Measurements from ENCODE around the gene SMIM1. TPM values are rescaled to one million over a fixed set of nuclear protein-coding genes. Genes with fewer than 3 reads are reported as not detected.

SMIM1 gene
- total and polyA plus RNA-seq, 2 donors (not counting 3 experiments of a cell fraction or from before 2014, with no cell fraction given), result 1.4 to 2.9 TPM

DNA sequence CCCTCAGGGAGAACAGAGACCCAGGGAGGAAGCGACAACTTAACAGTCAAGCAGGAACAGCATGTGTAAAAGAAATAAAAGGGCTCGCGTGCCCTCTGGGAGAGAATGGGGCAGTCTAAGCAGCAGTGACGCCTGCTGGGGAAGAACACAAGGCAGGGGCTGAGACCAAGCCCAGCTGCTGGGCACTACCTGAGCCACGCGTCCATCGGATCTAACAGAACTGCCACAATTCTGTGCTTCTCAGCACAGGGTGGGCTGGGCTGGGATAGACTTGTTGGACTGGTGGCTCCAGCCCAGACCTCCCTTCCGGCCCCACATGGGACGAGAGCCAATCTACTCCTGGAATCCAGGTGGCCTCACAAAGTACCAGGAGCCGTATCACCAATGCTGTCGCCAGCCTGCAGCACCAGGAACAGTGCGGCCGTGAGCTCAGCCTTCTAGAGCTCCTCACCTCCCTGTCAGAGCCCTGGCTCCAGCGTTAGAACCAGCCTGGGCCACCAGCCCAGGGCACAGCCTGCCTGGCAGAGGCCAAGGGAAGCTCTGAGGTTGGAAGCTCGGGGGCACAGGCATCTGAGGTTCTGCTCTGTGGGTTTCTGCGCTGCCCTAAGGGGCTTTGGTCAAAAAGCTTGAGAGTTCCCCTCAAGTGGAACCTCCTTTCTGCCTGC is 16.3 kb downstream of the SMIM1 start:
- H3K4me2 ChIP-seq (ENCODE audit: insufficient read depth, low read length), result no peak overlapping the region
- no peak for TF ChIP-seq POLR2AphosphoS5 (IDR thresholded peaks at IDR 0.05; ENCODE audit: insufficient read depth, low read depth, low read length)
- no peak for TF ChIP-seq FOS (IDR thresholded peaks at IDR 0.05; ENCODE audit: borderline replicate concordance, insufficient read depth, low read length)
- TF ChIP-seq EZH2 (IDR thresholded peaks at IDR 0.05; ENCODE audit: borderline replicate concordance, low read depth, low read length, severe bottlenecking), result no peak
- TF ChIP-seq CTCF (IDR thresholded peaks at IDR 0.05; ENCODE audit: extremely low read depth in 1 of 2, insufficient read depth in 1 of 2, low read depth in 1 of 2, low read length in 2 of 2), result no peak
- TF ChIP-seq POLR2A (IDR thresholded peaks at IDR 0.05; ENCODE audit: low read depth, low read length), result no peak
- TF ChIP-seq MYC (IDR thresholded peaks at IDR 0.05; ENCODE audit: low read depth, low read length), result no peak
- no peak for TF ChIP-seq JUN (IDR thresholded peaks at IDR 0.05; ENCODE audit: borderline replicate concordance, insufficient read depth, insufficient read length, low read depth)
- TF ChIP-seq GATA2 (IDR thresholded peaks at IDR 0.05; ENCODE audit: insufficient read depth, insufficient read length, low read depth, low read length), result no peak
- TF ChIP-seq MAX (IDR thresholded peaks at IDR 0.05; ENCODE audit: insufficient read depth, insufficient read length), result no peak
- dilution Hi-C loops (cut with MboI; ENCODE audit: extremely low pct_ligation_motif_present, low sequenced_read_pairs), result no loop called here
- ChIA-PET CTCF (no interaction called here), POLR2A (no interaction called here)
- peaks cover 33% of the 10 kb centered on the region for H3K79me2 ChIP-seq (ENCODE audit: control insufficient read depth, insufficient read depth, low read length)
- H3K9me3 ChIP-seq (replicated peaks; ENCODE audit: control insufficient read depth, insufficient read depth, low read length), result no peaks in the 10 kb centered on the region
- H3K36me3 ChIP-seq (ENCODE audit: control insufficient read depth in 2 of 2, extremely low read depth in 1 of 2, insufficient read depth in 2 of 2, low read length in 2 of 2), result peaks cover 0 to 21% of the 10 kb centered on the region in 2 experiments
- no peak overlapping the region for H3K9ac ChIP-seq (replicated peaks; ENCODE audit: extremely low read depth, insufficient read depth, low read length)
- no peak overlapping the region for H3K27ac ChIP-seq (ENCODE audit: insufficient read depth, low read depth, low read length)
- no peak overlapping the region for H2AFZ ChIP-seq (ENCODE audit: low read depth, low read length)
- no peak overlapping the region for H3K4me3 ChIP-seq (replicated peaks in 1 of 3; ENCODE audit: insufficient read depth in 1 of 3, low read depth in 1 of 3, low read length in 3 of 3)
- H3K27me3 ChIP-seq (ENCODE audit: control insufficient read depth in 2 of 2, insufficient read depth in 2 of 2, low read length in 2 of 2), result no peaks in the 10 kb centered on the region
- intact Hi-C loops (cut with micrococcal nuclease), result no loop called here
- BruUV-seq (replicated peaks), result no TSS peak
- H4K20me1 ChIP-seq (replicated peaks; ENCODE audit: control insufficient read depth, extremely low read depth, insufficient read depth, low read length), result no peaks in the 10 kb centered on the region
- FAIRE-seq, result no peak
- H3K9me1 ChIP-seq (replicated peaks; ENCODE audit: control insufficient read depth, extremely low read depth, insufficient read depth, low read length), result no peaks in the 10 kb centered on the region
- no peak for DNase-seq (ENCODE audit: low read depth, low spot score)
- H3K4me1 ChIP-seq (ENCODE audit: control insufficient read depth, extremely low read depth, insufficient read depth, low read length), result no peaks in the 10 kb centered on the region

Measured in endothelial cell of umbilical vein (primary cell).